K562 (cell line): ENCODE results near the gene RSBN1L. TPM values are rescaled to one million over a fixed set of nuclear protein-coding genes. Genes with fewer than 3 reads are reported as not detected.
A peak's percentile ranks its signal among the peaks of the same experiment; 100 is the strongest.

ENCODE experiments used
- ATAC-seq: fragments of 200-7000 bp; cut with Tn5 transposase; 3 replicates; pipeline ENCODE4 v1.9.1; 2020; ENCODE audit warnings: moderate library complexity
- BruUV-seq: library from RNA; stranded (reverse); fragments of 400-500 nt; replicated peaks from 2 replicates; lab custom pipeline; 2021; lab: Mats Ljungman, UMichigan
- CTCF ChIA-PET: fragments of 300-600 bp; formaldehyde crosslinking; extraction: SDS; loops from one replicate; lab custom pipeline; 2021; ENCODE audit warnings: low intra/inter-chr PET ratio; lab: Yijun Ruan, JAX
- POLR2A ChIA-PET: fragments of 300-600, 350-650 bp; sonication (Branson Sonifier 250); formaldehyde crosslinking; extraction: SDS; loops from one replicate; lab custom pipeline; 2021; ENCODE audit warnings: antibody characterized with exemption, inconsistent platforms; lab: Yijun Ruan, JAX
- DNase-seq, 4 experiments: peaks; one replicate each; pipeline versions ENCODE4 v3.0.0 to v3.0.0-alpha.2; 2011 to 2018; ENCODE audit warnings: low spot score in 3 of 4, mixed read lengths in 3 of 4; ENCODE audit errors: extremely low read depth in 1 of 4
- FAIRE-seq: peaks from 2 replicates; lab custom pipeline; 2011; peaks lifted over from hg19 to GRCh38; lab: Jason Lieb, UNC
- H2AFZ ChIP-seq: 2 replicates; pipeline ENCODE4 v1.6.0; 2011; ENCODE audit warnings: low read depth, low read length, control low read depth, inconsistent platforms
- H3K27ac ChIP-seq: fragments of 200-600 bp; 3 replicates; pipeline ENCODE4 v1.8.0; 2011; ENCODE audit warnings: low read depth, mild to moderate bottlenecking, control low read depth, inconsistent platforms, low read length, moderate library complexity, mixed read lengths; ENCODE audit errors: extremely low read depth
- H3K27me3 ChIP-seq, 2 experiments: fragments of 300-600 bp in 1 of 2; 2 replicates in 1 of 2; 3 replicates in 1 of 2; pipeline versions ENCODE4 v1.6.0 to v1.8.0; 2011; ENCODE audit warnings: inconsistent platforms in 2 of 2, low read length in 2 of 2, mild to moderate bottlenecking in 1 of 2, mixed read lengths in 1 of 2, moderate library complexity in 1 of 2; ENCODE audit not compliant: control insufficient read depth in 2 of 2, insufficient read depth in 2 of 2
- H3K36me3 ChIP-seq: fragments of 300-600 bp; 3 replicates; pipeline ENCODE4 v1.8.0; 2011; ENCODE audit warnings: mild to moderate bottlenecking, low read length, inconsistent platforms; ENCODE audit not compliant: control insufficient read depth, insufficient read depth
- H3K4me1 ChIP-seq, 2 experiments: fragments of 200-600 bp in 1 of 2; replicated peaks in 1 of 2; 2 replicates in 1 of 2; 3 replicates in 1 of 2; pipeline versions ENCODE4 v1.5.1 to v1.8.0; 2011; ENCODE audit warnings: inconsistent platforms in 2 of 2, low read length in 2 of 2, mild to moderate bottlenecking in 1 of 2, mixed read lengths in 1 of 2, moderate library complexity in 1 of 2; ENCODE audit not compliant: control insufficient read depth in 2 of 2, insufficient read depth in 2 of 2
- H3K4me2 ChIP-seq: 2 replicates; pipeline ENCODE4 v1.6.1; 2011; ENCODE audit warnings: low read length, control low read depth, inconsistent platforms, mixed read lengths; ENCODE audit not compliant: insufficient read depth
- H3K4me3 ChIP-seq: fragments of 200-600 bp; sonication (generic), shearing (Covaris generic); 2 replicates; pipeline ENCODE4 v1.5.1; 2016; ENCODE audit warnings: control low read depth, inconsistent platforms
- H3K79me2 ChIP-seq: fragments of 200-600 bp; 3 replicates; pipeline ENCODE4 v1.8.0; 2011; ENCODE audit warnings: low read length, inconsistent platforms; ENCODE audit not compliant: control insufficient read depth, insufficient read depth
- H3K9ac ChIP-seq, 2 experiments: 2 replicates each; pipeline versions ENCODE4 v1.6.0 to v1.6.1; 2011; ENCODE audit warnings: low read depth in 2 of 2, low read length in 2 of 2, control low read depth in 1 of 2, inconsistent platforms in 1 of 2, mild to moderate bottlenecking in 1 of 2, mixed read lengths in 1 of 2; ENCODE audit not compliant: insufficient read depth in 1 of 2
- H3K9me1 ChIP-seq: one replicate; pipeline ENCODE4 v1.6.0; 2011; ENCODE audit warnings: inconsistent platforms, mild to moderate bottlenecking, low read length, moderate library complexity; ENCODE audit not compliant: control insufficient read depth, insufficient read depth
- H3K9me3 ChIP-seq: replicated peaks from 2 replicates; pipeline ENCODE4 v1.5.1; 2011; ENCODE audit warnings: low read depth, low read length, inconsistent platforms; ENCODE audit not compliant: control insufficient read depth, insufficient read depth
- H4K20me1 ChIP-seq: replicated peaks from 2 replicates; pipeline ENCODE4 v1.6.1; 2011; ENCODE audit warnings: low read length, inconsistent platforms, mixed read lengths; ENCODE audit not compliant: control insufficient read depth, insufficient read depth
- CBX3 ChIP-seq, 2 experiments: IDR thresholded peaks; 1 replicate in 1 of 2; 2 replicates in 1 of 2; pipeline ENCODE4 v1.6.1; 2012; ENCODE audit warnings: inconsistent platforms in 2 of 2, low read length in 2 of 2, borderline replicate concordance in 1 of 2, control low read depth in 1 of 2
- NCOA4 ChIP-seq: fragments of 450-650 bp; IDR thresholded peaks from 2 replicates; pipeline ENCODE4 v1.6.1; 2018; ENCODE audit warnings: mild to moderate bottlenecking; ENCODE audit not compliant: partially characterized antibody
- RREB1 ChIP-seq: fragments of 250-450 bp; sonication (Bioruptor Pico); IDR thresholded peaks from 2 replicates; pipeline ENCODE4 v1.4.0; 2020
- SP2 ChIP-seq: IDR thresholded peaks from 2 replicates; pipeline ENCODE4 v1.6.1; 2011; ENCODE audit warnings: mild to moderate bottlenecking, low read depth, low read length, moderate library complexity; ENCODE audit not compliant: poor library complexity, severe bottlenecking; ENCODE audit errors: extremely low read depth
- STAT6 ChIP-seq: sonication (generic); formaldehyde crosslinking; IDR thresholded peaks from 2 replicates; pipeline ENCODE4 v1.8.1; 2023; ENCODE audit warnings: mild to moderate bottlenecking, missing genetic modification reagents
- TFAM ChIP-seq: fragments of 250-450 bp; sonication (Bioruptor Pico); conservative IDR thresholded peaks from 2 replicates; pipeline ENCODE4 v1.5.0; 2021; ENCODE audit warnings: mild to moderate bottlenecking, moderate library complexity
- THRB ChIP-seq: fragments of 450-650 bp; formaldehyde crosslinking; conservative IDR thresholded peaks from 2 replicates; pipeline ENCODE4 v1.4.0; 2022; ENCODE audit warnings: mild to moderate bottlenecking, missing genetic modification characterization
- ZFP30 ChIP-seq: fragments of 250-450 bp; sonication (Bioruptor Pico); IDR thresholded peaks from 2 replicates; pipeline ENCODE4 v1.8.0; 2022; ENCODE audit warnings: moderate library complexity, mild to moderate bottlenecking, inconsistent platforms, borderline replicate concordance
- ZNF398 ChIP-seq: fragments of 250-450 bp; sonication (Bioruptor Pico); IDR thresholded peaks from 2 replicates; pipeline ENCODE4 v1.8.0; 2021; ENCODE audit warnings: moderate library complexity, mild to moderate bottlenecking, inconsistent platforms
- WGBS: fragments of 100-300 bp; shearing (Covaris generic); methylation state at CpG from one replicate; pipeline ENCODE4 v1.1.6; 2016; ENCODE audit warnings: low coverage, mixed read lengths; ENCODE audit not compliant: insufficient coverage; ENCODE audit errors: missing lambda C conversion rate; 5-methylcytosine and 5-hydroxymethylcytosine counted together
- in situ Hi-C: fragments of 300-500 bp; cut with MboI; formaldehyde crosslinking; loops from 4 replicates; pipeline ENCODE4 v1.15.0; 2018; ENCODE audit warnings: inconsistent platforms, mixed read lengths
- intact Hi-C: fragments of 100-400 bp; cut with micrococcal nuclease; formaldehyde crosslinking; loops from 2 replicates; pipeline ENCODE4 v1.14.2; 2022
- polyA plus RNA-seq, 8 experiments: library from polyadenylated mRNA; depleted of rRNA in 4 of 8; stranded (reverse) in 5 of 8; unstranded in 3 of 8; fragments of >200 nt; fragmentation: Nextera tagmentation in 2 of 8; fragmentation: Illumina TruSeq in 1 of 8; extraction: Ambion mirVana in 2 of 8; extraction: Trizol in 1 of 8; gene quantifications; 2 replicates each; pipeline versions ENCODE4 v1.2.1 to v1.2.3, GENCODE V29; 2011 to 2014; ENCODE audit warnings: inconsistent platforms in 1 of 8, missing spikeins in 1 of 8
- total RNA-seq, 7 experiments: library from RNA; depleted of rRNA in 6 of 7; stranded (reverse); fragments of >200 nt in 6 of 7; fragmentation: Illumina TruSeq in 2 of 7; extraction: Trizol in 2 of 7; gene quantifications; 2 replicates each; pipeline versions ENCODE4 v1.2.1 to v1.2.3, GENCODE V29; 2011 to 2021; ENCODE audit warnings: low replicate concordance in 1 of 7

The RSBN1L gene
- total and polyA plus RNA-seq, 9 of the 15 experiments (the other 6 are each of a cell fraction or from before 2014, with no cell fraction given): 6.2 to 35.2 (median 20.1) TPM

- in situ Hi-C loops: no loop called here
- intact Hi-C loops: no loop called here
- no peak for TF ChIP-seq RREB1 (CRISPR knock-in tag)
- no peak for TF ChIP-seq ZNF398 (CRISPR knock-in tag)
- TF ChIP-seq NCOA4: no peak
- no peak for TF ChIP-seq ZFP30 (CRISPR knock-in tag)
- TF ChIP-seq CBX3 (IDR thresholded peaks at IDR 0.05; ENCODE audit: borderline replicate concordance in 1 of 2, low read length in 2 of 2): no peak
- TF ChIP-seq THRB (CRISPR knock-in tag): no peak
- TF ChIP-seq STAT6 (CRISPR knock-in tag): no peak
- no peak for TF ChIP-seq TFAM (CRISPR knock-in tag)
- no peak for TF ChIP-seq SP2
These were observed 13.8 kb downstream of the RSBN1L start for GRCh38 chr7:77710067-77710466.

More at GRCh38 chr7:77710067-77710466, 13.8 kb downstream of the RSBN1L start:
- no peaks in the 10 kb centered on the region for H3K27me3 ChIP-seq
- no peak overlapping the region; a peak in 1 of 4 replicates for H3K9ac ChIP-seq
- no peak for DNase-seq
- ATAC-seq: peak; percentile 41
- peak overlapping the region; percentile 5; the same call in 1 of the 2 replicates for H3K4me2 ChIP-seq
- FAIRE-seq: no peak
- no peak overlapping the region for H3K4me3 ChIP-seq
- BruUV-seq: no TSS peak
- H4K20me1 ChIP-seq: no peaks in the 10 kb centered on the region; the same call in 1 of the 2 replicates
- no peaks in the 10 kb centered on the region for H3K9me1 ChIP-seq
- CTCF ChIA-PET: no interaction called here
- peaks cover 38% of the 10 kb centered on the region for H3K36me3 ChIP-seq
- WGBS: 71% methylated on average over 3 of the region's 3 CpGs
- H3K9me3 ChIP-seq: no peaks in the 10 kb centered on the region
- H2AFZ ChIP-seq: no peak overlapping the region
- H3K79me2 ChIP-seq: peaks cover 86% of the 10 kb centered on the region
- H3K4me1 ChIP-seq: peaks cover 11 to 35% of the 10 kb centered on the region in 2 experiments
- POLR2A ChIA-PET: interaction anchor here (1.1 to 1.8 kb wide), 3 partner anchors 12 to 19 kb away, joined by 3 to 16 read pairs (median 4); no protein-coding TSS in a partner anchor
- H3K27ac ChIP-seq: peak overlapping the region; percentile 56; the same call in 1 of the 3 replicates
